T-cell (primary cell): ENCODE measurements around the gene CCDC74B. TPM values are rescaled to one million over a fixed set of nuclear protein-coding genes. Genes with fewer than 3 reads are reported as not detected.
"Not testable (repeated sequence)": the region's sequence is repeated elsewhere in the genome, so short reads cannot be mapped to it uniquely, and the experiment has no call there.

Experiments used
- ATAC-seq, 4 experiments: fragments of 200-7000 bp in 3 of 4; fragments of 150-1000 bp in 1 of 4; cut with Tn5 transposase; replicated peaks in 1 of 4; 1 replicate in 3 of 4; 2 replicates in 1 of 4; pipeline ENCODE4 v1.10.0; 2021; ENCODE audit warnings: moderate library complexity in 3 of 4, mild to moderate bottlenecking in 2 of 4, moderate number of reproducible peaks in 1 of 4
- CTCF ChIA-PET, 2 donors: fragments of 300-600 bp; sonication (Branson Sonifier 250); formaldehyde crosslinking; loops; one replicate each; lab custom pipeline; 2022; ENCODE audit warnings: antibody characterized with exemption in 2 of 2; lab: Charles Lee
- POLR2A ChIA-PET, 2 donors: fragments of 300-600 bp; sonication (Branson Sonifier 250); formaldehyde crosslinking; loops; one replicate each; lab custom pipeline; 2022; ENCODE audit warnings: antibody characterized with exemption in 2 of 2; lab: Charles Lee
- DNase-seq, 35 experiments: peaks; one replicate each; pipeline versions ENCODE4 v3.0.0 to v3.0.0-alpha.2; 2013 to 2023
- H3K27ac ChIP-seq: one replicate; pipeline ENCODE4 v1.5.1; 2013; ENCODE audit warnings: low read length
- H3K27me3 ChIP-seq, 2 experiments: replicated peaks in 1 of 2; 1 replicate in 1 of 2; 2 replicates in 1 of 2; pipeline versions ENCODE4 v1.6.1 to v1.7.0; 2013; ENCODE audit warnings: low read length in 1 of 2, mixed read lengths in 1 of 2; ENCODE audit not compliant: control insufficient read depth in 2 of 2, insufficient read depth in 2 of 2; ENCODE audit errors: extremely low read depth in 1 of 2
- H3K36me3 ChIP-seq, 2 donors: 1 replicate in 1 of 2; 2 replicates in 1 of 2; pipeline versions ENCODE4 v1.6.1 to v1.7.0; 2013; ENCODE audit warnings: low read length in 1 of 2; ENCODE audit not compliant: control insufficient read depth in 2 of 2, insufficient read depth in 1 of 2; ENCODE audit errors: extremely low read depth in 1 of 2
- H3K4me1 ChIP-seq, 2 experiments: 1 replicate in 1 of 2; 2 replicates in 1 of 2; pipeline versions ENCODE4 v1.6.1 to v1.7.0; 2013; ENCODE audit warnings: low read length in 2 of 2, mixed read lengths in 1 of 2; ENCODE audit not compliant: insufficient read depth in 2 of 2, control insufficient read depth in 1 of 2; ENCODE audit errors: extremely low read depth in 1 of 2
- H3K4me3 ChIP-seq, 2 donors: 1 replicate in 1 of 2; 2 replicates in 1 of 2; pipeline versions ENCODE4 v1.5.1 to v1.7.0; 2013; ENCODE audit warnings: mild to moderate bottlenecking in 2 of 2, low read length in 1 of 2, moderate library complexity in 1 of 2; ENCODE audit not compliant: control insufficient read depth in 1 of 2; ENCODE audit errors: extremely low read depth in 1 of 2
- H3K9me3 ChIP-seq: 2 replicates; pipeline ENCODE4 v1.7.0; 2013
- H3K27ac Mint-ChIP-seq, 2 donors: one replicate each; pipeline ENCODE4 v1.8.0; 2020 to 2021; ENCODE audit warnings: mild to moderate bottlenecking in 2 of 2, mixed read lengths in 2 of 2
- H3K27me3 Mint-ChIP-seq, 2 donors: one replicate each; pipeline ENCODE4 v1.8.0; 2021 to 2022; ENCODE audit warnings: mixed read lengths in 2 of 2
- H3K36me3 Mint-ChIP-seq: one replicate; pipeline ENCODE4 v1.8.0; 2021; ENCODE audit warnings: mixed read lengths
- H3K4me1 Mint-ChIP-seq, 3 donors: one replicate each; pipeline ENCODE4 v1.8.0; 2020 to 2022; ENCODE audit warnings: mixed read lengths in 3 of 3, mild to moderate bottlenecking in 1 of 3
- H3K4me3 Mint-ChIP-seq, 3 donors: one replicate each; pipeline ENCODE4 v1.8.0; 2020 to 2022; ENCODE audit warnings: mild to moderate bottlenecking in 3 of 3, mixed read lengths in 3 of 3, moderate library complexity in 3 of 3
- H3K9me3 Mint-ChIP-seq, 3 donors: one replicate each; pipeline ENCODE4 v1.8.0; 2020 to 2022; ENCODE audit warnings: mixed read lengths in 3 of 3
- WGBS: methylation state at CpG from one replicate; pipeline ENCODE4 v1.1.5; 2013; ENCODE audit warnings: missing lambda C conversion rate; ENCODE audit not compliant: insufficient coverage; 5-methylcytosine and 5-hydroxymethylcytosine counted together
- total RNA-seq, 35 experiments: library from RNA in 6 of 35; stranded (reverse) in 6 of 35; fragments of 120-200 nt in 1 of 35; gene quantifications; one replicate each; pipeline versions ENCODE4 v1.2.1 to v1.2.4 and lab custom pipeline; 2013 to 2026

Gene CCDC74B
- total RNA-seq, 5 donors from 2014 or later (not counting 1 experiment from before 2014, with no cell fraction given): 0.42 to 2.0 (median 0.78) TPM; not detected in 1

DNA sequence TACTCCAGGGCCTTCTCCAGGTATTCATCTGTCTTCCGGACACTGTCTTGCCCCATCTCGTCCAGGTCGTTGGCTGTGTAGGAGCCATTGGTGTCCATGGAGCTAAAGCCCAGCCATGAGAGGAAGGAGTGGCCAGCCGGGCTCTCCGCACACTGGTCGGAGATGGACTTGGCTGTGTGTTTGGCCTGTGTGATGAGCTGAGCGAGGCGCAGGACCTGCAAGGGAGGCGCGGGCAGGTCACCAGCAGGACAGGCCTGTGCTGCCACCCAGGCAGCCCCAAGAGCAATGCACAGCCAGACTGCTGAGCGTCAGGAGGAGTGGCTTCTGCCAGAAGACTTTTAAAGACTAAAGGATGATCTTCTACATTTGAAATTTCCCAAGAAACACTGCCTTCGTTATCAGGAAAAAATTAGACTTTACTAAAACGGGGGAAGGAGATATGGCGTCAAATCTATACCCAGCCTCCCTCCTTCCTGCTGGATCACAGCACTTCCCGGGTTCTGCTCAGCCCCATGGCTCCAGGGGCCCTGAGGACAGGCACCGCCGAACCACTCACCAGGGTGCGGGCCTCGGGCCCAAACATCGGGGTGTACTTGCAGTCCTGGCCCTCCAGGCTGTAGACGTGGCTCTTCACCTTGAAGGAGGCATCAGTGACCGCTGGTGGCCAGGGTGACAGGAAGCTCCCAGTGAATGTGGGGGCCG, 9.0 kb upstream of the CCDC74B start:
- ATAC-seq, H3K4me3 Mint-ChIP-seq, DNase-seq, H3K27ac ChIP-seq, CTCF ChIA-PET, H3K9me3 ChIP-seq, H3K9me3 Mint-ChIP-seq, POLR2A ChIA-PET, H3K27ac Mint-ChIP-seq, H3K4me1 ChIP-seq, H3K4me1 Mint-ChIP-seq, H3K4me3 ChIP-seq, H3K27me3 ChIP-seq, H3K27me3 Mint-ChIP-seq: not testable (repeated sequence)
- H3K36me3 Mint-ChIP-seq: peaks cover 15% of the 10 kb centered on the region
- H3K36me3 ChIP-seq: peaks cover 0 to 15% of the 10 kb centered on the region in 2 donors
- WGBS: 97% methylated on average over 4 of the region's 23 CpGs

DNA sequence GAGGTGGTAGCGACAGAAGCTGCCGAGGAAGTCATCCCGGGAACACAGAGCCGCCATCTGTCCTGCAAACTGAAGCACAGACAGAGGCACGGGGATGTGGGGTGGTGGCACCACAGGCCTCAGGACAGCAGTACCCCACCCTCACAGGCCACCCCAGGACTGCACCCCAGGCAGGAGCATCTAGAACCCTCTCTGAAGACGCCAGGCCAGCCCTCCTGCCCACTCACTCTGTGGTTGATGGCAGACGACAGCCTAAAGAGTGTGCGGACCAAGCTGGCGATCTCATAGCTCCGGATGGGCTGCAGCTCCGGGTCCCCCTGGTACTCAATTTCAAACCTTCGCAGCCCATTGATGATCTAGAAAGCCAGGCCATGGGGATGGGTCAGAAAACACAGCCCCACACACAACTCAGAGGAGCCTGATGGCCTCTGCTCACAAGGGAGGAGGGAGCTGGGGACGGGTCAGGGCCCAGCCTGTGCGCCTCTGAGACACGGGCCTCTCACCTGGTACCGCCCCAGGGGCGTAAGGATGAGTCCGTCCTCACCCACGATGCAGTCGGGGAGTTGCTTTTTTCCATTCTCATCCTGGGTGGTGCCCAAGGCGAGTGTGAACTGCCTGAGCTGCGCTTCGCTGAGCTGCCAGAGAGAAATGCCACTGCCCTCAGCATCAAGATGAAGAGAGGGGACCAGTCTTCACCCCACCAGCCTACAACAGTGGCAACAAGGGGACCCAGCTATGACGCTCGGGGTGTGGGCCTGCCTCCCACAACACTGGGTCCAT, 8.1 kb upstream of the CCDC74B start:
- H3K4me3 ChIP-seq: no peak overlapping the region
- WGBS: 90% methylated on average over 12 of the region's 25 CpGs
- H3K27me3 ChIP-seq: no peaks in the 10 kb centered on the region
- no peaks in the 10 kb centered on the region for H3K27me3 Mint-ChIP-seq
- no peak overlapping the region for H3K27ac ChIP-seq
- ATAC-seq: no peak
- no peaks in the 10 kb centered on the region for H3K9me3 Mint-ChIP-seq
- no peak overlapping the region for H3K4me3 Mint-ChIP-seq
- ChIA-PET POLR2A (no interaction called here), CTCF (no interaction called here)
- peaks cover 0 to 12% of the 10 kb centered on the region in 2 donors for H3K36me3 ChIP-seq
- no peak overlapping the region for H3K27ac Mint-ChIP-seq
- DNase-seq: no peak
- H3K4me1 Mint-ChIP-seq: peaks cover 0 to 3% (median 0%) of the 10 kb centered on the region in 3 donors
- H3K4me1 ChIP-seq: no peaks in the 10 kb centered on the region
- H3K36me3 Mint-ChIP-seq: peaks cover 15% of the 10 kb centered on the region
- no peaks in the 10 kb centered on the region for H3K9me3 ChIP-seq

DNA sequence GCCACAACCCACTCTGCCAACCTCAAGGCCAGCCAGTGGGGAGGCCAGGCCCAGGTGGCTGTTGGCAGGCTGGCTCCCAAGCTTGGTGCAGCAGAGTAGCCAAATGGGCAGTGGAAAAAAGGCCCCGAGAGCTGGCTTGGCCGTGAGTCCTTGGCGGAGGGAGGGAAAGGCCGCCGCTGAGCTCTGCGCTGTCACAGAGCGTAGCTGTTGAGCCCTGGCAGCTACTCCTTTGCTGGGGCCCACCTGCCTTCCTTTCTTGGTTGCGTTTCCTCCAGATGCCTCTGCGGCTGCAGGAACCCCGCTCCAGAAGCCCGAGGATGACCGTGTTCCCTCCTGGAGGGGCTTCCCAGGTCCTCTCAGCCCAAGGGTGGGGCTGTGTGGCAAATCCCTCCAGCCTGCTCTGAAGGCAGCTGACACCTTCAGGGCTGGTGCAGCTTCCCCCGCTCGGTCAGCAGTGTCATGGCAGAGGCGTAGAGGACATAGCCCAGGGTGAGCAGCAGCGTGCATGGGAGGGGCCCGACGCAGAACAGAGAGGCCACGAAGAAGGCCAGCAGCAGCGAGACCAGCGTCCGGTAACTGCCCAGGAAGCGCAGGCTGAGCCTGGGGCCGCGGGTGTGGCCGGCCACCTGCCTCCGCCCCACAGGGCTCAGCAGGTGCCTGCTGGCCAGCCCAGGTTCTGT, 7.4 kb upstream of the CCDC74B start:
- H3K27ac Mint-ChIP-seq, H3K27me3 Mint-ChIP-seq, H3K4me1 Mint-ChIP-seq, DNase-seq, H3K9me3 ChIP-seq, ATAC-seq, H3K4me3 Mint-ChIP-seq, H3K9me3 Mint-ChIP-seq, H3K27me3 ChIP-seq, H3K27ac ChIP-seq, H3K4me1 ChIP-seq, CTCF ChIA-PET, H3K4me3 ChIP-seq: not testable (repeated sequence)
- peaks cover 0 to 12% of the 10 kb centered on the region in 2 donors for H3K36me3 ChIP-seq
- POLR2A ChIA-PET: interaction anchor here in 1 of 2 donors (0.6 kb wide), 1 partner anchor 245 kb away, joined by 7 read pairs; no protein-coding TSS in a partner anchor
- WGBS: over 99% methylated on average over 16 of the region's 27 CpGs
- peaks cover 15% of the 10 kb centered on the region for H3K36me3 Mint-ChIP-seq

DNA sequence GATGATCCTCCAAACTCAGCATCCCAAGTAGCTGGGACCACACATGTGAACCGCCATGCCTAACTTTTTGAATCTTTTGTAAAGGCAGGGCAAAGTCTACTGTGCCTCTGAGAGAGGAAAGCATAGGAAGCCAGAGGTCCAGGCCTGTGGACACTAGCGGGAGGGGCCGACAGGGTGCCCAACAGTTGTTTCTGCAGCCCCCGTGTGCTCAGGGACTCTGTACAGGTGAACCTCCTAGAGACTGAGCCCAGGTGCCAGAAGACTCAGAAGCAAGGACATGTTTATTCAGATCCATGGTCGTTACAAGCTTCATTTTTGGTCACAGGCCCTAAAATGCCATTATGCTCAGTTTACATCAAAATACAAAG, 6.2 kb upstream of the CCDC74B start:
- H3K9me3 ChIP-seq, H3K9me3 Mint-ChIP-seq, H3K4me1 ChIP-seq, H3K27me3 Mint-ChIP-seq, H3K27ac ChIP-seq, H3K4me1 Mint-ChIP-seq, ATAC-seq, H3K4me3 ChIP-seq, CTCF ChIA-PET, DNase-seq, H3K4me3 Mint-ChIP-seq, POLR2A ChIA-PET, H3K27me3 ChIP-seq, H3K27ac Mint-ChIP-seq: not testable (repeated sequence)
- peaks cover 0 to 12% of the 10 kb centered on the region in 2 donors for H3K36me3 ChIP-seq
- no CpG with 5 or more reads among the region's 5 CpGs for WGBS
- peaks cover 11% of the 10 kb centered on the region for H3K36me3 Mint-ChIP-seq

DNA sequence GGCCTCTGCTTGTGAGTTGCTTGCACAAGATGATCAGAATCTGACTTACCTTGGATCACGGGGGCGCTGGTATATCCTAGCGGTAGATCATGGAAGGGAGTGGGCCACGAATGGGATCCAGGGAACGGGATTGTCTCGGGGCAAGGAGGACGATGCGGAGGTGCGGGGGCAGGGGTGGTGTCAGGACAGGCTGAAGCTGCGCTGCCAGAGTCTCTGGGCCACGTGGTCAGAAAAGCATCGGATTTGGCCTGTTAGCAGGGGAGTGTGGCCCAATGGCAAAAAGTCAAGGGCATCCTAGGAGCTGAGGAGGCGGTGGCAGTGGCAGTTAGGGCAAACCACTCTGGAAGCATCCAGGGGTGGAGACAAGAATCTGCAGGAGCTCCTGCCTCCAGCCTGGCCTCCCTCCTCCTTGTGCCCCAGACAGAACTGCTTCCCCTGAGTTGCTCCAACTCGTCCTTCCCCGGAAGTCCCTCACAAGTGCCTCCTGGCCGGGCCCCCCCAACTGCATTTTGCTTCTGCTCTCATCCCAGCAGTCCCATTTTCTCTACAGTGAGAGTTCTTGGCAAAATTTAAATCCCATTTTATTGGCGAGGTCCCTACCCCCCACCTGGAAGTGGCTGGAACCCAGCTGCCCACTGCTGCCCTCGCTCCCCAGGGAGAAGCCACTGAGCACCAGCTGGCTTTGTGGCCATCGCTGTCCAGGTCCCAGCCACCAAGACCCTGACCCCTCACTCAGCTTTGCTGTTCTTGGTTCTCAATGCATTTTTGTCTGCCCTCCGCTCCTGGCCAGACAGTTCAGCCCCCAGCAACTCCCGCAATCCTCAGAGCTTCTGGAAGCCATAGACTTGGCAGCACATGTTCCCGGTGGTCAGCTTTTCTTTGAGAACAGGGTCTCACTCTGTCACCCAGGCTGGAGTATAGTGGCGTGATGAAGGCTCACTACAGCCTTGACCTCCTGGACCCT, 5.6 kb upstream of the CCDC74B start:
- Histone ChIP-seq H3K27me3 (peaks cover 4 to 8% of the 10 kb centered on the region in 2 experiments), H3K27ac (no peak overlapping the region), H3K4me3 (no peak overlapping the region), H3K9me3 (no peaks in the 10 kb centered on the region), H3K4me1 (peaks cover 0 to under 1% of the 10 kb centered on the region in 2 experiments), H3K36me3 (peaks cover 0 to 12% of the 10 kb centered on the region in 2 donors)
- DNase-seq (no peak), ATAC-seq (no peak)
- Mint-ChIP-seq H3K9me3 (no peaks in the 10 kb centered on the region), H3K4me3 (no peak overlapping the region), H3K27me3 (peaks cover 5% of the 10 kb centered on the region in 2 donors), H3K36me3 (peaks cover 11% of the 10 kb centered on the region), H3K27ac (no peak overlapping the region), H3K4me1 (peaks cover 0 to 1% (median 0%) of the 10 kb centered on the region in 3 donors)
- ChIA-PET POLR2A (no interaction called here), CTCF (no interaction called here)
- 96% methylated on average over 20 of the region's 23 CpGs for WGBS

DNA sequence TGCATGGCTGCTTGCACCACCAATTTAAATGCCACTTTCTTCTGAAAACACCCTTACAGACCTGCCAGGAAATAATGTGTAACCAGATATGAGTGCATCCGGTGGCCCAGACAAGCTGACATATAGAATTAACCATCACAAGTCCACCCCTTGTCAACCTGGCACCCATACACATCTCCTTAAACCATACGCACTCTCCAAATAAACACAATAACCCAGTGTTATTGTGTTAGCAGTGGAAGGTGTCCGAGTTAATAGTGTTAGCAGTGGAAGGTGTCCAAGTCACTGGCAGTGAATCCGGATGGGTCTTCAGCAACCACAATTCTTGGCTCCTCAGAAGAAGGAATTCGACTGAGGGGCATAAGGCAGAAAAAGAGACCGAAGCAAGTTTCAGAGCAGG, 3.6 kb upstream of the CCDC74B start:
- H3K36me3 Mint-ChIP-seq, H3K4me1 Mint-ChIP-seq, H3K9me3 Mint-ChIP-seq, POLR2A ChIA-PET, H3K36me3 ChIP-seq, H3K4me1 ChIP-seq, CTCF ChIA-PET, H3K9me3 ChIP-seq, DNase-seq, H3K27me3 Mint-ChIP-seq, H3K4me3 ChIP-seq, H3K27ac ChIP-seq, H3K4me3 Mint-ChIP-seq, H3K27ac Mint-ChIP-seq, ATAC-seq: not testable (repeated sequence)
- H3K27me3 ChIP-seq: peaks cover 4 to 14% of the 10 kb centered on the region in 2 experiments
- no CpG with 5 or more reads among the region's 6 CpGs for WGBS
